BE2C (cell line): ENCODE measurements around the gene CTDSP1.

ENCODE experiments used
- DNase-seq: peaks from one replicate; pipeline ENCODE4 v3.0.0-alpha.2; 2020
- H3K27me3 ChIP-seq: fragments of 250-450 bp; sonication (Bioruptor Pico); 2 replicates; pipeline ENCODE4 v1.5.1; 2020; ENCODE audit warnings: mild to moderate bottlenecking
- H3K36me3 ChIP-seq: fragments of 250-450 bp; sonication (Bioruptor Pico); 2 replicates; pipeline ENCODE4 v1.5.1; 2020; ENCODE audit warnings: mild to moderate bottlenecking
- H3K4me1 ChIP-seq: fragments of 250-450 bp; sonication (Bioruptor Pico); 2 replicates; pipeline ENCODE4 v1.5.1; 2020
- H3K4me3 ChIP-seq: 2 replicates; pipeline ENCODE4 v1.5.1; 2011; ENCODE audit warnings: low read depth, low read length
- H3K9me3 ChIP-seq: fragments of 250-450 bp; sonication (Bioruptor Pico); 2 replicates; pipeline ENCODE4 v1.5.1; 2020
- TF ChIP-seq, protein P1 (sequence below): IDR thresholded peaks from 2 replicates; pipeline ENCODE4 v1.5.1; 2012; ENCODE audit warnings: mild to moderate bottlenecking, low read depth, low read length

CTDSP1 gene

DNA sequence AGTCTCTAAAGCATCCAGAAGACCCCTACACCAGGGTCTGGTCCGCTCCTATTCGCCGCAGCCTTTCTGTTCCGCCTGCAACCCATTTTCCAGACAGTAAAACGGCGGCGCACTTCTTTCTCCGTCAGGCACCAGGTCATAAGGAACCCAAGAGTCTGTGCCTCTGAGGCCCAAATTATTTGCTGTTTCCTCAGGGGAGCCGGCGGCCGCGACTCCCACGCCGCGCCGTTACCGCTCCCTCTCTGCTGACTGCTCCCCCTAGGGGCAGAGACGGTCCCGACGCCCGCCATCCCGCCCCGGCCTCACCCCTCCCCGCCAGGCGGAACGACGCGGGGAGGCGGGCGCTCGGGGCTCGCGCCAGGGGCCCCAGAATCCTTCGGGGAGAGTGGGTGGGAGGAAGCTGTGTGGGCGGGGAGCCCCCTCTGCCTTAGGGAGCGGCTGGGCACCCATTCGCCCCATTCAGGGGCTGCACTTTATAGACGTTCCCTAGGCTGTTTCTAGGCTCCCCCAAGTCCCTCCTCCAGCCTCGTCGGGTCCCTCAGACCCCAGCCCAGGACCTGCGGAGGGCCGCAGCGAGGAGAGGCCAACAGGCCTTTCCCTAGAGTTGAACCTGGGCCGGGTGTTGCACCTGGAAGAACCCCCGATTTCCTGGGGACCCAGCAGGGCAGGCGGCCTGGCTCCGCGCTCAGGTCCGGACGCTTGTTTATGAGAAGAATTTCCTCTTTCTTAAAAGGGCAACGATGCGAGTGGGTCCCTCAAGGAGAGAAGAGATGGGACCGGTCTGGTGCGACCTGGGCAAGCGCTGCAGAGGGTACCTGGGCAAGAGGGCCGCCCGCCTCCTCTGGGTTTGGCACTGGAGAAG is 3.6 kb upstream of the CTDSP1 start:
- Histone ChIP-seq H3K27me3 (peaks cover 28% of the 10 kb centered on the region), H3K4me3 (peak overlapping the region; percentile 92), H3K9me3 (no peaks in the 10 kb centered on the region), H3K4me1 (peaks cover 15% of the 10 kb centered on the region), H3K36me3 (no peaks in the 10 kb centered on the region)
- peak; percentile 92 for DNase-seq
- TF ChIP-seq, protein P1, sequence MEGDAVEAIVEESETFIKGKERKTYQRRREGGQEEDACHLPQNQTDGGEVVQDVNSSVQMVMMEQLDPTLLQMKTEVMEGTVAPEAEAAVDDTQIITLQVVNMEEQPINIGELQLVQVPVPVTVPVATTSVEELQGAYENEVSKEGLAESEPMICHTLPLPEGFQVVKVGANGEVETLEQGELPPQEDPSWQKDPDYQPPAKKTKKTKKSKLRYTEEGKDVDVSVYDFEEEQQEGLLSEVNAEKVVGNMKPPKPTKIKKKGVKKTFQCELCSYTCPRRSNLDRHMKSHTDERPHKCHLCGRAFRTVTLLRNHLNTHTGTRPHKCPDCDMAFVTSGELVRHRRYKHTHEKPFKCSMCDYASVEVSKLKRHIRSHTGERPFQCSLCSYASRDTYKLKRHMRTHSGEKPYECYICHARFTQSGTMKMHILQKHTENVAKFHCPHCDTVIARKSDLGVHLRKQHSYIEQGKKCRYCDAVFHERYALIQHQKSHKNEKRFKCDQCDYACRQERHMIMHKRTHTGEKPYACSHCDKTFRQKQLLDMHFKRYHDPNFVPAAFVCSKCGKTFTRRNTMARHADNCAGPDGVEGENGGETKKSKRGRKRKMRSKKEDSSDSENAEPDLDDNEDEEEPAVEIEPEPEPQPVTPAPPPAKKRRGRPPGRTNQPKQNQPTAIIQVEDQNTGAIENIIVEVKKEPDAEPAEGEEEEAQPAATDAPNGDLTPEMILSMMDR = peak; percentile 71

DNA sequence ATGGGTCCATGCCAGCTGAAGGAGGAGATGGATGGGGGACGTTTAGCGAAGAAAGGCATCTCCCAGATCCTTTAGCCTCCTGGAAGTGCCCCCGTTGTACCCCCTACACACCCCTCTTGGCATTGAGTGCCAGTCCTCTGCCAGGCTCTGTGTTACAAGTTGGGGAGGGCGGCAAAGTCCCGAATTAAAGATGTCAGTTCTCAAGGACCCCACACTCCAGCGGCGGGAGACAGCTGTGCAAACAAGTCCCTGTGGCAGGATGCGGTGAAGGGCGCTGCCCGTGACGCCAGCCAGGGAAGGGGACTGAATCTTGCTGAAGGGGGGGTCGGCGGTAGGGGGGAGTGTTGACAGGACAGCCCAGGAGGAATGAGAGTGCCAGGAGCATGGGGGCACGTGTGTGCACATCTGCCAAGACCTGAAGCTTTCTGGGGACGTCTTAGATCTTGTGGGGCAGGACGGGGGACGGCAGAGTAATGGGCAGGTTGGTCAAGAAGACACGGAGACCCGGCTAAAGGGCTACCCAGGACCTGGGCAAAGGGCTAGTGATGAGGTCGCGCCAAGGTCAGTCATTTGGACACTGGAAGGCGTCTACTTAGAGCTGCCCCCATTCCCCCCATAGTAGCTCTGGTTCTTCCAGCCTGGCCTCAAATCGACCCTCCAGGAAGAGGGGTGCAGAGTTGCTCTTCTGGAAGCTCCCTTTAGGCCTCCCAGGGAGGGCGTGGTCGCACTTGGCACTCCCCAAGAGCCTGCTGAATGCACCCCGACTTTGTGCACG is 2.8 kb upstream of the CTDSP1 start:
- Histone ChIP-seq H3K4me3 (peak overlapping the region; percentile 92), H3K4me1 (peaks cover 15% of the 10 kb centered on the region), H3K27me3 (peaks cover 28% of the 10 kb centered on the region), H3K36me3 (no peaks in the 10 kb centered on the region), H3K9me3 (no peaks in the 10 kb centered on the region)
- peak; percentile 63 for DNase-seq
- TF ChIP-seq, protein P1 = no peak

DNA sequence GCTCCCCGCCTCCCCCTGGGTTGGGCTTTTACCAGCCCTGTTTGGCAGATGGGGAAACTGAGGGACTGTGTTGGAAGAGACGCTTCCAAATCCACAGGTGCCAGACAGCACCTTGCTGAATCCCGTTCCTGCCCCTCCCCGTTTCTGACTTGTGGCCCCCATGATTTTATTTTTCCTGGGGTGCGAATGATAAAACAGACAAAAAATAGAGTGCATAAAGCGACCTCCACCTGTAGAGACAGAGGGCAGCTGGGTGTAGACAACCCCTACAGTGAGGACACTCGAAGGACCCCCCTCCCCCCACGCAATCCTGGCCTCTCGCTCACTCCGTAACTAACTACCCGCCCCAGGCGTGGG is 2.2 kb upstream of the CTDSP1 start:
- TF ChIP-seq, protein P1 = no peak
- H3K4me1 ChIP-seq = peaks cover 15% of the 10 kb centered on the region
- H3K27me3 ChIP-seq = peaks cover 28% of the 10 kb centered on the region
- H3K9me3 ChIP-seq = no peaks in the 10 kb centered on the region
- DNase-seq = no peak
- H3K36me3 ChIP-seq = peaks cover 4% of the 10 kb centered on the region
- H3K4me3 ChIP-seq = peak overlapping the region; percentile 20; the same call in 1 of the 2 replicates

DNA sequence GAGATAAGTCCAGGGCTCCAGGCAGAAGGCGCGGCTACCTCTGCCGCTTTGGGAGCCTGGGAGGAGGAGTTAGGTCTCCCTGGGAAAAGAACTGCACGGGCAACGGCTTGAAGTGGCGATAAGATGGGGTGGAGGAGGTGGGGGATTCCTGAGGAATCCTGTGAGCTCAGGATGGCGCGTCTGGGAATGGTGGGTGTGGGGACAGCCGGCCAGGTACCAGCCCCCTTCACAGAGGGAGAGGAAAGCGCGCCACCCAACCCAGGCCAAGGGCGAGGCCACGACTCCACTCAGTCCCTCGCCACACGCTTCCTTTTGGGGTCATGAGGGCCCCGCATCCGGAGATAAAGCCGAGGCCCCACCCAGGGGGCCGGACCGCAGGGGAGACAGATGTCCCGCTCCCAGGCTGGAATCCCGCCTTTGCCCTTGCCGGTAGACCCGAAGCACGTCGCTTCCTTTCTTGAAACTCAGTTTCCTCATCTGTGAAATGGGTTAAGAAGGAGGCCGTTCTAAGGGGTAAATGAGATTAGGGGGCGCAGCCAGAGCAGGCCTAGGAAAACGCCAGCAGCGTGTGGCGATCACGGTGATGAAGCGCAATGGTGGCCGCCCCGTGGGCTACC is 1.7 kb upstream of the CTDSP1 start:
- H3K4me3 ChIP-seq = peak overlapping the region; percentile 20; the same call in 1 of the 2 replicates
- DNase-seq = peak; percentile 69
- H3K4me1 ChIP-seq = peaks cover 15% of the 10 kb centered on the region
- H3K9me3 ChIP-seq = no peaks in the 10 kb centered on the region
- TF ChIP-seq, protein P1 = no peak
- peaks cover 6% of the 10 kb centered on the region for H3K36me3 ChIP-seq
- peaks cover 28% of the 10 kb centered on the region for H3K27me3 ChIP-seq

DNA sequence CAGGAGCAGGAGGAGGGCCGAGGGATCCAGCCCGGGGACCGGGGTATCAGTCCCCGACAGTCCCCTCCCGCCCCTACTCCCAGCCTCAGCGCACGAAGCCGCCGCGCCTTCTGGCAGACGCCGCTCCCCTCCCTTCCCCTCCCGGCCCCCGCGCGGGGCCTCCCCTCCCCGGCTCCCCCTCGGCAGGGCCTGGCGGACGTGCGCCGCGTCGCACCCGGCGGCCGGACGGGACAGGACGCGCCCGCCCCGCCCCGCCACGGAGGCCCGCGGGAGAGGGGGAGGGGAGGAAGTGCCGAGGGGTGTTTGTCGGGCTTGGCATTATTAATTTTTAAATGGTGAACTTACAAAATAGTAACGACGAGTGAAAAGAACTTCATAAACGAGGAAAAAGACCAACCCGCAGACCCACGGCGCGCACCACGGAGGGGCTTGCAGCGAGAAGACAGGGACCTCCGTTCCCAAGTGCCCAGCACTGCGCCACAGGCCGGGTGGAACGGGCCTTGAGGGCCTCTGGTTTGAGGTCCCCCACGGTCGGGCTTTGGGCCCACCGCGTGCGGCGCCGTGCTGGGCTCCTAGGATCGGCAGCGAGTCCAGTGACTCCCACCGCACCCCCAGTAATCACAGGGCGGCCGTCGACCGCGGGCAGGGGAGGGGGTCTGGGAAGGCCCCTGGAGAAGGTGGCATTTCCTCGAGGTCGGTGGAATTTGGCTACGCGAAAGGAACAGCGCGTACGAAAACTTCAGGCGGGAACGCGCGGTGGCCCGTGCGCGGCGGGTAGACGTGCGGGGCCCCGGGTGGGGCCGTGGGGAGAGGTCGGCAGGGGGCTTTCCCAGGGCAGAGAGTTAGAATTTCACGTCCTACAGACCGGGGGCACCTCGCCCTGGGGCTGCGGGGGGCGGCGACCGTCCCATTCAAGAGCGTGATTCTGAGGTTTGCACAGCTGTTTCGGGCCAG is 954 bp upstream of the CTDSP1 start:
- no peaks in the 10 kb centered on the region for H3K9me3 ChIP-seq
- TF ChIP-seq, protein P1 = no peak
- H3K4me1 ChIP-seq = peaks cover 15% of the 10 kb centered on the region
- peak overlapping the region; percentile 14; the same call in 1 of the 2 replicates for H3K4me3 ChIP-seq
- peaks cover 11% of the 10 kb centered on the region for H3K36me3 ChIP-seq
- DNase-seq = peak; percentile 49
- H3K27me3 ChIP-seq = peaks cover 28% of the 10 kb centered on the region
